Endodermal cell (in vitro differentiated cells): ENCODE measurements around the gene NTSR1. TPM values are rescaled to one million over a fixed set of nuclear protein-coding genes. Genes with fewer than 3 reads are reported as not detected.

ENCODE experiments used
- DNase-seq: peaks from one replicate; pipeline ENCODE4 v3.0.0-alpha.2; 2017
- H3K27ac ChIP-seq: 2 replicates; pipeline ENCODE4 v1.5.1; 2013; ENCODE audit warnings: mild to moderate bottlenecking, low read depth, low read length, moderate library complexity
- H3K27me3 ChIP-seq: 2 replicates; pipeline ENCODE4 v1.6.1; 2013; ENCODE audit warnings: mild to moderate bottlenecking, low read length, moderate library complexity; ENCODE audit not compliant: insufficient read depth, control insufficient read depth, poor library complexity, severe bottlenecking
- H3K36me3 ChIP-seq: 2 replicates; pipeline ENCODE4 v1.7.0; 2013; ENCODE audit warnings: mild to moderate bottlenecking, low read length, moderate library complexity; ENCODE audit not compliant: control insufficient read depth, insufficient read depth
- H3K4me1 ChIP-seq: one replicate; pipeline ENCODE4 v1.7.0; 2013; ENCODE audit warnings: low read length; ENCODE audit not compliant: control insufficient read depth, insufficient read depth
- H3K4me3 ChIP-seq: 2 replicates; pipeline ENCODE4 v1.5.1; 2013; ENCODE audit warnings: mild to moderate bottlenecking, low read length, moderate library complexity
- H3K9ac ChIP-seq: 2 replicates; pipeline ENCODE4 v1.6.1; 2013; ENCODE audit warnings: mild to moderate bottlenecking, low read length, moderate library complexity; ENCODE audit not compliant: poor library complexity, severe bottlenecking; ENCODE audit errors: extremely low read depth
- H3K9me3 ChIP-seq: 2 replicates; pipeline ENCODE4 v1.6.1; 2013; ENCODE audit warnings: mild to moderate bottlenecking, low read length, moderate library complexity; ENCODE audit not compliant: control insufficient read depth
- H3K27ac Mint-ChIP-seq: 2 replicates; pipeline ENCODE4 v1.8.0; 2020; ENCODE audit warnings: mixed read lengths
- H3K27me3 Mint-ChIP-seq: 2 replicates; pipeline ENCODE4 v1.8.0; 2021; ENCODE audit warnings: mild to moderate bottlenecking, mixed read lengths; ENCODE audit not compliant: insufficient read depth
- H3K36me3 Mint-ChIP-seq: 2 replicates; pipeline ENCODE4 v1.8.0; 2020; ENCODE audit warnings: low read depth, mixed read lengths
- H3K4me1 Mint-ChIP-seq: 2 replicates; pipeline ENCODE4 v1.8.0; 2020; ENCODE audit warnings: mixed read lengths
- H3K4me3 Mint-ChIP-seq: 2 replicates; pipeline ENCODE4 v1.8.0; 2020; ENCODE audit warnings: mild to moderate bottlenecking, moderate library complexity, mixed read lengths
- H3K9me3 Mint-ChIP-seq: 2 replicates; pipeline ENCODE4 v1.8.0; 2020; ENCODE audit warnings: mild to moderate bottlenecking, mixed read lengths
- WGBS, 2 experiments: methylation state at CpG; one replicate each; pipeline versions ENCODE4 v1.1.5 to v1.1.7; 2013; ENCODE audit warnings: missing lambda C conversion rate in 2 of 2, mixed read lengths in 1 of 2; ENCODE audit not compliant: insufficient coverage in 1 of 2, insufficient read length in 1 of 2; 5-methylcytosine and 5-hydroxymethylcytosine counted together
- long read RNA-seq, 4 experiments: library from polyadenylated mRNA in 2 of 4; library from RNA in 1 of 4; library from capped mRNA in 1 of 4; stranded (forward) in 3 of 4; unstranded in 1 of 4; transcript quantifications; one replicate each; pipeline ENCODE4 v2.0.0, GENCODE V29; 2020 to 2021; ENCODE audit warnings: inconsistent platforms in 1 of 4
- polyA plus RNA-seq, 2 experiments: library from polyadenylated mRNA; stranded (reverse); fragments of 50-300 nt; gene quantifications; one replicate each; pipeline ENCODE4 v1.2.3, GENCODE V29; 2013
- total RNA-seq, 2 donors: library from RNA; stranded (reverse); fragmentation: NEBNext Ultra II Directional in 1 of 2; extraction: Animal tissue kit (Norgen Biotek cat#: 25700) in 1 of 2; gene quantifications; 2 replicates in 1 of 2; 3 replicates in 1 of 2; pipeline ENCODE4 v1.2.1, GENCODE V29; 2021
- TF ChIP-seq, protein P1 (sequence below): fragments of 200-600 bp; sonication (generic); conservative IDR thresholded peaks from 2 replicates; pipeline ENCODE4 v1.5.0; 2021; ENCODE audit warnings: antibody characterized with exemption, mild to moderate bottlenecking

The NTSR1 gene
- total RNA-seq = under 1 TPM; 0.11 to 0.62 TPM
- polyA plus RNA-seq (2013, experiment 1 of 2) = 2.0 TPM
- 1.4 TPM for polyA plus RNA-seq (2013, experiment 2 of 2)
- long read RNA-seq, experiment 1, partial matches to known transcripts = 0 of 1 reads
- long read RNA-seq, experiment 1, other reads (novel, unspliced or antisense) = 1 of 1 reads
- long read RNA-seq, experiment 2, partial matches to known transcripts = 0 of 1 reads
- long read RNA-seq, experiment 2, other reads (novel, unspliced or antisense) = 1 of 1 reads
- long read RNA-seq, experiment 3 = 0 reads
- long read RNA-seq, experiment 4 = 0 reads

DNA sequence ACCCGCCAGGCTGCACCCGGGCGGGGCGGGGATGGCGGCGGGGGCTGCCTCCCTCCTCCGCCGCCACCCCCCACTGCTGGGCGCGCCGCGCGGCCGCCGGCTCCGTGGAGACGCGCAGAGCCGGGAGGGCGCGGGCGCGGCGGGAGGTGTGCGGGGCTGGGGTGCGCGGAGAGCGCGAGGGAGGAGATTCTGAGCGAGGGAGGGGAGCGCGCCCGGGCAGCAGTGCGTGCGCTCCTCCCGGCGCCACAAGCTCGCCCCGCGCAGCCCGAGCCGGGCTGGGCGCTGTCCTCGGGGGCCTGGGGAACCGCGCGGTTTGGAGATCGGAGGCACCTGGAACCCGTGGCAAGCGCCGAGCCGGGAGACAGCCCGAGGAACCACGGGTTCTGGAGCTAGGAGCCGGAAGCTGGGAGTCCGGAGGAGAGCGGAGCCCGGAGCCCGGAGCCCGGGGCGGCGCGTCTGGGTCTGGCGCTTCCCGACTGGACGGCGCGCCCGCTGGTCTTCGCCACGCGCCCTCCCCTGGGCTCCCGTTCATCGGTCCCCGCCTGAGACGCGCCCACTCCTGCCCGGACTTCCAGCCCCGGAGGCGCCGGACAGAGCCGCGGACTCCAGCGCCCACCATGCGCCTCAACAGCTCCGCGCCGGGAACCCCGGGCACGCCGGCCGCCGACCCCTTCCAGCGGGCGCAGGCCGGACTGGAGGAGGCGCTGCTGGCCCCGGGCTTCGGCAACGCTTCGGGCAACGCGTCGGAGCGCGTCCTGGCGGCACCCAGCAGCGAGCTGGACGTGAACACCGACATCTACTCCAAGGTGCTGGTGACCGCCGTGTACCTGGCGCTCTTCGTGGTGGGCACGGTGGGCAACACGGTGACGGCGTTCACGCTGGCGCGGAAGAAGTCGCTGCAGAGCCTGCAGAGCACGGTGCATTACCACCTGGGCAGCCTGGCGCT, at the start of gene NTSR1:
NTSR1 (plus strand) TSS at position 246 of the 946 bp plus-strand sequence; CDS start at position 618, 372 bp downstream.
- Mint-ChIP-seq H3K4me1 (no peaks in the 10 kb centered on the region), H3K36me3 (no peaks in the 10 kb centered on the region), H3K9me3 (no peaks in the 10 kb centered on the region), H3K4me3 (peak within 1 kb of the TSS; percentile 48), H3K27me3 (peaks cover 58% of the 10 kb centered on the region), H3K27ac (no peak within 1 kb of the TSS)
- 14 to 17% methylated on average over 73 to 124 of the region's 124 CpGs for WGBS, 2 experiments
- Histone ChIP-seq H3K4me3 (no peak within 1 kb of the TSS), H3K4me1 (peaks cover 3% of the 10 kb centered on the region), H3K27ac (no peak within 1 kb of the TSS), H3K9me3 (no peaks in the 10 kb centered on the region), H3K9ac (no peak within 1 kb of the TSS), H3K27me3 (peaks cover 55% of the 10 kb centered on the region), H3K36me3 (no peaks in the 10 kb centered on the region)
- TF ChIP-seq, protein P1, sequence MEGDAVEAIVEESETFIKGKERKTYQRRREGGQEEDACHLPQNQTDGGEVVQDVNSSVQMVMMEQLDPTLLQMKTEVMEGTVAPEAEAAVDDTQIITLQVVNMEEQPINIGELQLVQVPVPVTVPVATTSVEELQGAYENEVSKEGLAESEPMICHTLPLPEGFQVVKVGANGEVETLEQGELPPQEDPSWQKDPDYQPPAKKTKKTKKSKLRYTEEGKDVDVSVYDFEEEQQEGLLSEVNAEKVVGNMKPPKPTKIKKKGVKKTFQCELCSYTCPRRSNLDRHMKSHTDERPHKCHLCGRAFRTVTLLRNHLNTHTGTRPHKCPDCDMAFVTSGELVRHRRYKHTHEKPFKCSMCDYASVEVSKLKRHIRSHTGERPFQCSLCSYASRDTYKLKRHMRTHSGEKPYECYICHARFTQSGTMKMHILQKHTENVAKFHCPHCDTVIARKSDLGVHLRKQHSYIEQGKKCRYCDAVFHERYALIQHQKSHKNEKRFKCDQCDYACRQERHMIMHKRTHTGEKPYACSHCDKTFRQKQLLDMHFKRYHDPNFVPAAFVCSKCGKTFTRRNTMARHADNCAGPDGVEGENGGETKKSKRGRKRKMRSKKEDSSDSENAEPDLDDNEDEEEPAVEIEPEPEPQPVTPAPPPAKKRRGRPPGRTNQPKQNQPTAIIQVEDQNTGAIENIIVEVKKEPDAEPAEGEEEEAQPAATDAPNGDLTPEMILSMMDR = peak; percentile 35
- peak; percentile 76 for DNase-seq

DNA sequence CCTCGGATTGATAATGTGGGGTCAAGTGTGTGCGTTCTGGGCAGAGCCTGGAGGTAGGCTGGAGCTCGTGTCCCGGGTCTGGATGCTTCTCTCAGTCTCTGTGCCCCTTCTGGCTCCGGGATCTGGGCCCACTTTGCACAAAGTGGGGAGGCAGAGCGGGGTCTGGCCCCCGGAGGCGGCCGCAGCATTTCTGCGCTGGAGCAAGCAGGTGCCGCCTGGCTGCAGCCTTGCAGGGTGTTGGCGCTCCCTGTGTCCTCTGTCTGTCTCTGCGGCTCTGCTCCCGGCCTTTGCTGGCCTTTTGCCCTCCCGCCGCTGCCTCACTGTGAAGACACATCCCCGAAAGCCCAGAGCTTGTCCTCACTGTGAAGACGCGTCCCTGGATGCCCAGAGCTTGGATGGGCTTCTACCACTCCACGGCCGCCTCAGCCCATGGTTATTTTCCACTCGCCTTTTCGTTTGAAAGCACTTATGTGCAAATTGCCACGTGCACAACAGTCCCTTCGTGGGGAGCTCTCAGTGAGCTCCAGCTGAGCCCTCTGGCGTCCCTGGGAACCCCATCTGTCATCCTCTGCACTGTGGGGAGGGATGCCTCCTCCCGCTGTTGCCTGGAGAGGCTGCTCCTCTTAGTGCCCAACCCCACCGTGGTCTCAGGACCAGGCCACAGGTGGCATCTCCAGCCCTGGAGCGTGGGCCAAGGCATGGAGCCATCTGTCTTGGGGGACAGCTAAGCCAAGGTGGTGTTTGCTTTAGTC, 49.0 kb upstream of the NTSR1 start:
- H3K4me3 ChIP-seq = no peak overlapping the region
- H3K9ac ChIP-seq = no peak overlapping the region
- Mint-ChIP-seq H3K4me3 (no peak overlapping the region), H3K36me3 (no peaks in the 10 kb centered on the region), H3K9me3 (no peaks in the 10 kb centered on the region), H3K4me1 (no peaks in the 10 kb centered on the region), H3K27ac (no peak overlapping the region), H3K27me3 (no peaks in the 10 kb centered on the region)
- no peaks in the 10 kb centered on the region for H3K27me3 ChIP-seq
- no peak for DNase-seq
- TF ChIP-seq, protein P1 = no peak
- no peak overlapping the region for H3K27ac ChIP-seq
- WGBS, 2 experiments = 91 to 92% methylated on average over 25 to 29 of the region's 29 CpGs
- H3K4me1 ChIP-seq = no peaks in the 10 kb centered on the region
- H3K9me3 ChIP-seq = no peaks in the 10 kb centered on the region
- H3K36me3 ChIP-seq = no peaks in the 10 kb centered on the region

DNA sequence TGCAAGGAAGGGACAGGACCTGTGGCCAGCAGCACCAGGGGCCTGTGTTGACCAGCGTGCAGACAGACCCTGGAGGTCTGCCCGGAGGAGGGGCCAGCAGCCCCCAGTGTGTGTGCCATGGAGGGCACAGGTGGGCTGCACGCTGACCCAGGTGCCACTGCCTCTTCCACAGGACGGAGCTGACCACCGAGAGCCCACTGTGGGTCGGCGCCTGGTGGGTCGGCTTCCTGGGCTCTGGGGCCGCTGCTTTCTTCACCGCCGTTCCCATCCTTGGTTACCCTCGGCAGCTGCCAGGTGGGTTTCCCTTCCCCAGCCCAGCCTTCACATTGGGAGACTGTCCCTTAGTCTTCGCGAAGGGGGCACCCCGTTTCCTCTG, 48.4 kb upstream of the NTSR1 start:
- Mint-ChIP-seq H3K4me3 (no peak overlapping the region), H3K9me3 (no peaks in the 10 kb centered on the region), H3K27ac (no peak overlapping the region), H3K36me3 (no peaks in the 10 kb centered on the region), H3K27me3 (no peaks in the 10 kb centered on the region), H3K4me1 (no peaks in the 10 kb centered on the region)
- DNase-seq = no peak
- no peak overlapping the region for H3K27ac ChIP-seq
- no peaks in the 10 kb centered on the region for H3K36me3 ChIP-seq
- no peaks in the 10 kb centered on the region for H3K27me3 ChIP-seq
- H3K4me3 ChIP-seq = no peak overlapping the region
- no peaks in the 10 kb centered on the region for H3K9me3 ChIP-seq
- no peak overlapping the region for H3K9ac ChIP-seq
- no peaks in the 10 kb centered on the region for H3K4me1 ChIP-seq
- 92 to 95% methylated on average over 12 to 15 of the region's 15 CpGs for WGBS, 2 experiments
- TF ChIP-seq, protein P1 = no peak
